Gastroesophageal sphincter (tissue), 4 donors: ENCODE measurements around the gene PHF21B. TPM values are rescaled to one million over a fixed set of nuclear protein-coding genes. Genes with fewer than 3 reads are reported as not detected.

Experiments used
- ATAC-seq: fragments of 150-250 bp; one replicate; pipeline ENCODE4 v1.9.1; 2016; ENCODE audit warnings: mild to moderate bottlenecking, moderate library complexity
- H3K27ac ChIP-seq, 4 donors: fragments of 200-600 bp; sonication (generic) in 3 of 4; 1 replicate in 3 of 4; 2 replicates in 1 of 4; pipeline ENCODE4 v1.5.1; 2016 to 2019
- H3K27me3 ChIP-seq: fragments of 200-600 bp; sonication (generic); one replicate; pipeline ENCODE4 v1.5.1; 2019
- H3K36me3 ChIP-seq, 2 donors: fragments of 200-600 bp; sonication (generic); one replicate each; pipeline ENCODE4 v1.5.1; 2019; ENCODE audit warnings: control low read depth in 1 of 2
- H3K4me1 ChIP-seq, 3 donors: fragments of 200-600 bp; sonication (generic); 1 replicate in 2 of 3; 2 replicates in 1 of 3; pipeline ENCODE4 v1.5.1; 2016 to 2019; ENCODE audit warnings: control low read depth in 2 of 3
- H3K4me3 ChIP-seq, 2 donors: fragments of 200-600 bp; sonication (generic); one replicate each; pipeline ENCODE4 v1.5.1; 2019; ENCODE audit warnings: mild to moderate bottlenecking in 1 of 2, moderate library complexity in 1 of 2
- H3K9me3 ChIP-seq, 3 donors: fragments of 200-600 bp; sonication (generic); one replicate each; pipeline ENCODE4 v1.5.1; 2017 to 2019; ENCODE audit warnings: control low read depth in 2 of 3
- EP300 ChIP-seq: sonication (generic); formaldehyde crosslinking; IDR thresholded peaks from one replicate; pipeline ENCODE4 v1.6.1; 2017; ENCODE audit warnings: antibody characterized with exemption, mild to moderate bottlenecking
- POLR2A ChIP-seq, 2 donors: fragments of 450-650 bp; IDR thresholded peaks; one replicate each; pipeline ENCODE4 v1.6.1; 2017; ENCODE audit warnings: antibody characterized with exemption in 2 of 2, mild to moderate bottlenecking in 2 of 2, moderate library complexity in 1 of 2
- POLR2AphosphoS5 ChIP-seq: sonication (generic); formaldehyde crosslinking; IDR thresholded peaks from one replicate; pipeline ENCODE4 v1.6.1; 2017; ENCODE audit warnings: antibody characterized with exemption
- WGBS, 2 donors: methylation state at CpG; one replicate each; pipeline ENCODE4 v1.1.5; 2018; ENCODE audit warnings: low coverage in 1 of 2; 5-methylcytosine and 5-hydroxymethylcytosine counted together
- total RNA-seq, 4 donors: library from RNA; depleted of rRNA; stranded (reverse); fragments of >200 nt; gene quantifications; one replicate each; pipeline ENCODE4 v1.1.0, GENCODE V29; 2016
- TF ChIP-seq, protein P1 (sequence below), 4 experiments: fragments of 200-600 bp in 2 of 4; fragments of 450-650 bp in 2 of 4; sonication (generic) in 1 of 4; IDR thresholded peaks; one replicate each; pipeline ENCODE4 v1.5.1; 2017 to 2019; ENCODE audit warnings: antibody characterized with exemption in 4 of 4, mild to moderate bottlenecking in 2 of 4, moderate library complexity in 2 of 4

The PHF21B gene
- total RNA-seq, 4 donors from 2014 or later: 0.31 to 5.1 (median 1.4) TPM

DNA sequence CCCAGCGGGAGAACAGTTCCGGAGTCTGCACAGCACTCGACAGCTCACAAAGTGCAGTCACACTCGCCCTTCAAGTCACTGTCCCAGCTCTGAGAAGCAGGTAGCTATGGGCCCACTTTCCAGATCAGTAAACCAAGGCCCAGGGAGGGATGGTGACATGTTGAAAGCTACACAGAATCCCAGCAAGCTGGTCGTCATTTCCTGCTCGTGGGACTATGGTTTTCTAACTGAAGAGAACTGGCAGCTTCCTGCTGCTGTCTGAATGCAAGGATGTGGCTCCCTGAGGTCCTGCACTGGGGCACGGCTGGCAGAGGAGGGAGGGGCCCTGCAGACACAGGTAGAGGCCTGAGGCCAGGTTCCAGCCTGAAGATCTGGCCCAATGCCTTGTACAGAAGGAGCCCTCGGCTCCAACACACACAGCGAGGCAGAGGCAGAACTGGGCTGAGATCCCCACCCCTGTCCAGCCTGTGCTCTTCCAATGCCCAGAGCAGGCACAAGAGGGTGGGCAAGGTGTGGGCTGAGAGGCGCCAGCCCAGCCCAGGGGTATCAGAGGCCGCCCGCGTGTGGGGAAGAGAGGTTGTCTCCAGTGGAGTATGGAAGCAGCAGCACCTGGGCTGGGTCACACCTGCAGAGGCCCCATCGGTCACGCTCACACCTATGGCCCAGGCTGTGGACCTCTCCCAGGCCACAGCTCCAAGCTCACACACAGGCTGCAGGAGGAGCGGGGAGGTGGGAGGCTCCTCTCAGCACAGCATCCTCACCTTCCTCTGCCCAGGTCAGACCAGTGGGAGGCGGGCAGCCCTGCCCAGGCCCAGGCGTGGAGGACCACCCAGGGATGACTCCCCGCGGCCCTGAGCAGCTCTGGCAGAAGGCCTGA is 119.2 kb downstream of the PHF21B start:
- Histone ChIP-seq H3K27me3 (no peaks in the 10 kb centered on the region), H3K27ac (no peak overlapping the region), H3K9me3 (no peaks in the 10 kb centered on the region), H3K4me1 (no peaks in the 10 kb centered on the region), H3K36me3 (peaks cover 0 to 3% of the 10 kb centered on the region in 2 donors), H3K4me3 (no peak overlapping the region)
- 80 to 87% methylated on average over 1 to 9 of the region's 20 CpGs for WGBS, 2 donors
- ATAC-seq: no peak
- no peak for TF ChIP-seq POLR2A (IDR thresholded peaks at IDR 0.05)
- TF ChIP-seq POLR2AphosphoS5: no peak
- TF ChIP-seq EP300: no peak
- TF ChIP-seq, protein P1, sequence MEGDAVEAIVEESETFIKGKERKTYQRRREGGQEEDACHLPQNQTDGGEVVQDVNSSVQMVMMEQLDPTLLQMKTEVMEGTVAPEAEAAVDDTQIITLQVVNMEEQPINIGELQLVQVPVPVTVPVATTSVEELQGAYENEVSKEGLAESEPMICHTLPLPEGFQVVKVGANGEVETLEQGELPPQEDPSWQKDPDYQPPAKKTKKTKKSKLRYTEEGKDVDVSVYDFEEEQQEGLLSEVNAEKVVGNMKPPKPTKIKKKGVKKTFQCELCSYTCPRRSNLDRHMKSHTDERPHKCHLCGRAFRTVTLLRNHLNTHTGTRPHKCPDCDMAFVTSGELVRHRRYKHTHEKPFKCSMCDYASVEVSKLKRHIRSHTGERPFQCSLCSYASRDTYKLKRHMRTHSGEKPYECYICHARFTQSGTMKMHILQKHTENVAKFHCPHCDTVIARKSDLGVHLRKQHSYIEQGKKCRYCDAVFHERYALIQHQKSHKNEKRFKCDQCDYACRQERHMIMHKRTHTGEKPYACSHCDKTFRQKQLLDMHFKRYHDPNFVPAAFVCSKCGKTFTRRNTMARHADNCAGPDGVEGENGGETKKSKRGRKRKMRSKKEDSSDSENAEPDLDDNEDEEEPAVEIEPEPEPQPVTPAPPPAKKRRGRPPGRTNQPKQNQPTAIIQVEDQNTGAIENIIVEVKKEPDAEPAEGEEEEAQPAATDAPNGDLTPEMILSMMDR (IDR thresholded peaks at IDR 0.05): no peak

DNA sequence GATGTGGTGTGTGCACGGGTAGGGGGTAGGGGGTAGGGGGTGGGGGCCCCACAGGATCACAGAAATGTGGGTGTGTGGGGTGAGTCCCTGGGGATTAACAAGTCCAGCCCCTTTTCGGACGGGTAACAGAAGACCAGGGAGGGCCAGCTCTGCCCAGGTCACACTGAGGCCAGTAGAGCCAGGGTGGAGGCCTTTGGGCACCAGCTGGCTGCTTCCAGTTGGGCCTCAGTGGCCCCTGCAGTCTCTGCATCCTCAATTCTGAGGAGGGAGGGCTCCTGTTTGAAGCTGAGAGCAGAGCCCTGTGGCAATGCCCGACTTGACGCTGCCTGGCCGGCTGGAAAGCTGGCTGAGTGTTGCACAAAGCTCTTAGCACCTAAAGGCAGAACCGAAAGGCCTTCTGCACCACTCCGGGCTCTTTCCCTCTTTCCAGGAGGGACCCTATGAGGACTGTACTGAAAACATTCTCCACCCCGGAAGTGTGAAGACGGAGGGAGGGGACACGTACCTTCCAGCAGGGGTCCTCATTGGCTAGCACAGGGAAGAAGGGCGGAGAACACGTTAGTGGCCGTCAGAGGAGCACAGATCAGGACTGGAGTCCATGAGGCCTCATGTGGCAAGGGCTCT is 120.4 kb downstream of the PHF21B start:
- Histone ChIP-seq H3K4me3 (no peak overlapping the region), H3K4me1 (no peaks in the 10 kb centered on the region), H3K9me3 (no peaks in the 10 kb centered on the region), H3K27ac (no peak overlapping the region), H3K27me3 (no peaks in the 10 kb centered on the region), H3K36me3 (peaks cover 0 to 4% of the 10 kb centered on the region in 2 donors)
- ATAC-seq: no peak
- TF ChIP-seq EP300: no peak
- 61% methylated on average over 4 of the region's 14 CpGs; no CpG with 5 or more reads in 1 of the 2 donors for WGBS, 2 donors

DNA sequence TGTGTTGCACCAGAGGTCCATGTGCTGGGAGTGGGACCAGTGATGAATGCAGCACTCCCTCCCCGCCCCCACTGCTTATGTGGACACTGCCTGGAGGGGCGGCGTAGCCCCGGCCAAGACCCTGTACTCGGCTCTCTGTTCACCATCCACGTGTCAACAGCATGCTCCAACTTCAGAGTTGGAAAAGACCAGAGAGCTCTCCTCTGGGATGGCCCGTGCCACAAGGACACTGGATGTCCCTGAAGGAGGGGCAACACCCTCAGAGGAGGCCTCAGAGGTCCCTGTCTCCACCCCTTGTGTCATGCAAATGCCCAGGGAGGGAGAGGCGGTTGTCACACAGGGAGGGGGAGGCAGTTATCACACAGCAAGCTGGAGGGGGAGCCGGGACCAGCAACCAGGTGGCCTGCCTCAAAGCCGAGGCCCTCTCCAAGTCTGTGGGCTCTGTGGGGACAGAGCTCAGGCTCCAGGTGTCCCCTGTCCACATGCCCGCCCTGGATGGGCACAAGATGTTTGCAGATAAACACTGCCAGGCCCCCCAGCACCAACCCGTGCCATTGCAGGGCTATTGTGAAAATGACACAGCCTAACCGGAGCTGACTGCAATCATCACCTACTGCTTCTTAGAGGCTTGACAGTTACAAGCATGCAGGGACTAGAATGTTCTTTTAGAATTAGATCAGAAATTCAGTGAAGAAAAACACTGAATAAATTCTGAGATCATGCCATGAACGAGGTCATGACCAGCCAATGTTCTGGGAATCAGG is 121.1 kb downstream of the PHF21B start:
- H3K9me3 ChIP-seq: no peaks in the 10 kb centered on the region
- WGBS, 2 donors: 64% methylated on average over 1 of the region's 14 CpGs; no CpG with 5 or more reads in 1 of the 2 donors
- H3K36me3 ChIP-seq: peaks cover 0 to 4% of the 10 kb centered on the region in 2 donors
- no peak overlapping the region for H3K27ac ChIP-seq
- H3K27me3 ChIP-seq: no peaks in the 10 kb centered on the region
- H3K4me3 ChIP-seq: no peak overlapping the region
- no peaks in the 10 kb centered on the region for H3K4me1 ChIP-seq
- TF ChIP-seq POLR2AphosphoS5: no peak
- no peak for ATAC-seq

DNA sequence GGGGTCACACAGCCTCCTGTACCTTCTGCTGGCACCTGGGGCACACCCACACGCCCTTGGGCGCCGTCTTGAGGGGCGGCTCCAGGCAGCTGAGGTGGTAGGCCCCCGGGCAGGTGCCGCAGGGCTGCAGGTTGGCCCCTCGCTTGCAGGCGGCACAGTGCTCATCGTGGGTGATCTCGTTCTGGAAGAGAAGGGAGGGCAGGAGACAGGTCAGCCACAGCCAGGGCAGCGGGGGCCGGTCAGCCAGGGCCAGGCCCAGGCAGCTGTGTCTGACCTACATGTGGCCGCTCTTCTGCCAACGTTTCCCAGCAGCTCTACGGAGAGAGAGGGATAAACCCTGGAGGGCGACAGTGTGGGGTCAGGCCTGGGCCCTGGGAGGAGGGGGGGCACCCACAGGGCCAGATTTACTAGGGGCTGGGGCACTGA is 121.9 kb downstream of the PHF21B start:
- no peak for ATAC-seq
- Histone ChIP-seq H3K27me3 (no peaks in the 10 kb centered on the region), H3K27ac (no peak overlapping the region), H3K4me3 (no peak overlapping the region), H3K36me3 (peaks cover 0 to 5% of the 10 kb centered on the region in 2 donors), H3K9me3 (no peaks in the 10 kb centered on the region), H3K4me1 (no peaks in the 10 kb centered on the region)
- no CpG with 5 or more reads among the region's 16 CpGs for WGBS, 2 donors
- TF ChIP-seq EP300: no peak
- TF ChIP-seq, protein P1 (IDR thresholded peaks at IDR 0.05): no peak
- no peak for TF ChIP-seq POLR2AphosphoS5
- TF ChIP-seq POLR2A (IDR thresholded peaks at IDR 0.05): no peak

GRCh38 chr22:44885806-44886360 is 123.9 kb downstream of the PHF21B start:
- WGBS, 2 donors: no CpG with 5 or more reads among the region's 14 CpGs
- H3K9me3 ChIP-seq: no peaks in the 10 kb centered on the region
- H3K4me3 ChIP-seq: no peak overlapping the region
- H3K27ac ChIP-seq: no peak overlapping the region
- no peaks in the 10 kb centered on the region for H3K27me3 ChIP-seq
- no peaks in the 10 kb centered on the region for H3K4me1 ChIP-seq
- H3K36me3 ChIP-seq: peaks cover 0 to 14% of the 10 kb centered on the region in 2 donors
- ATAC-seq: no peak
- TF ChIP-seq, protein P1 (IDR thresholded peaks at IDR 0.05): no peak
- no peak for TF ChIP-seq POLR2A (IDR thresholded peaks at IDR 0.05)
- no peak for TF ChIP-seq EP300
- no peak for TF ChIP-seq POLR2AphosphoS5
